IMR-90 (cell line): ENCODE measurements around the gene RFTN1. TPM values are rescaled to one million over a fixed set of nuclear protein-coding genes. Genes with fewer than 3 reads are reported as not detected.

ENCODE experiments used
- ATAC-seq: fragments of 200-7000 bp; cut with Tn5 transposase; 2 replicates; pipeline ENCODE4 v1.9.1; 2020; ENCODE audit warnings: low read depth, mild to moderate bottlenecking, moderate library complexity
- BruUV-seq: library from RNA; stranded (reverse); fragments of 400-500 nt; replicated peaks from 2 replicates; lab custom pipeline; 2021; lab: Mats Ljungman, UMichigan
- CTCF ChIA-PET: fragments of 300-600 bp; formaldehyde crosslinking; extraction: SDS; loops from one replicate; lab custom pipeline; 2021; ENCODE audit warnings: antibody characterized with exemption; lab: Yijun Ruan, JAX
- POLR2A ChIA-PET: fragments of 300-600 bp; sonication (Branson Sonifier 250); formaldehyde crosslinking; loops from one replicate; lab custom pipeline; 2022; ENCODE audit warnings: antibody characterized with exemption; ENCODE audit not compliant: unreplicated experiment; lab: Charles Lee
- DNase-seq: peaks from one replicate; pipeline ENCODE4 v3.0.0; 2013
- H2AFZ ChIP-seq: replicated peaks from 2 replicates; pipeline ENCODE3; 2013; ENCODE audit warnings: low read length, mild to moderate bottlenecking; ENCODE audit not compliant: poor library complexity
- H2AK5ac ChIP-seq: 2 replicates; pipeline ENCODE4 v1.6.1; 2013; ENCODE audit warnings: low read depth, low read length, inconsistent platforms
- H2AK9ac ChIP-seq: replicated peaks from 2 replicates; pipeline ENCODE3; 2013; ENCODE audit warnings: mild to moderate bottlenecking, low read depth, low read length, moderate library complexity; ENCODE audit not compliant: poor library complexity
- H2BK120ac ChIP-seq: 2 replicates; pipeline ENCODE4 v1.6.1; 2013; ENCODE audit warnings: low read depth, low read length, inconsistent platforms
- H2BK15ac ChIP-seq: 3 replicates; pipeline ENCODE4 v1.6.1; 2013; ENCODE audit warnings: low read depth, low read length, inconsistent platforms
- H2BK20ac ChIP-seq: 2 replicates; pipeline ENCODE4 v1.6.1; 2013; ENCODE audit warnings: low read depth, mild to moderate bottlenecking, inconsistent platforms, low read length, moderate library complexity
- H2BK5ac ChIP-seq: 2 replicates; pipeline ENCODE4 v1.6.1; 2013; ENCODE audit warnings: mild to moderate bottlenecking, low read depth, low read length, inconsistent platforms; ENCODE audit not compliant: poor library complexity, severe bottlenecking
- H3K14ac ChIP-seq: replicated peaks from 2 replicates; pipeline ENCODE4 v1.6.1; 2013; ENCODE audit warnings: low read depth, low read length, inconsistent platforms
- H3K18ac ChIP-seq: 2 replicates; pipeline ENCODE4 v1.6.1; 2013; ENCODE audit warnings: low read depth, low read length, control low read depth
- H3K23ac ChIP-seq: 2 replicates; pipeline ENCODE4 v1.6.1; 2013; ENCODE audit warnings: low read depth, low read length, inconsistent platforms
- H3K27ac ChIP-seq: 2 replicates; pipeline ENCODE4 v1.5.1; 2013; ENCODE audit warnings: mild to moderate bottlenecking, control low read depth, low read length; ENCODE audit not compliant: insufficient read depth
- H3K27me3 ChIP-seq: 2 replicates; pipeline ENCODE4 v1.6.1; 2013; ENCODE audit warnings: low read length; ENCODE audit not compliant: control insufficient read depth, insufficient read depth
- H3K36me3 ChIP-seq: 2 replicates; pipeline ENCODE4 v1.6.1; 2013; ENCODE audit warnings: low read length, mixed read lengths; ENCODE audit not compliant: control insufficient read depth, insufficient read depth
- H3K4ac ChIP-seq: 2 replicates; pipeline ENCODE4 v1.6.1; 2013; ENCODE audit warnings: low read depth, low read length, inconsistent platforms
- H3K4me1 ChIP-seq: 2 replicates; pipeline ENCODE4 v1.6.1; 2013; ENCODE audit warnings: low read length, mixed read lengths; ENCODE audit not compliant: control insufficient read depth, insufficient read depth
- H3K4me2 ChIP-seq: 2 replicates; pipeline ENCODE4 v1.6.1; 2013; ENCODE audit warnings: low read depth, mild to moderate bottlenecking, control low read depth, low read length, moderate library complexity
- H3K4me3 ChIP-seq: 2 replicates; pipeline ENCODE4 v1.5.1; 2013; ENCODE audit warnings: low read depth, mild to moderate bottlenecking, control low read depth, low read length, moderate library complexity; ENCODE audit not compliant: insufficient read depth
- H3K56ac ChIP-seq: 2 replicates; pipeline ENCODE4 v1.6.1; 2013; ENCODE audit warnings: low read length, inconsistent platforms; ENCODE audit not compliant: insufficient read depth; ENCODE audit errors: extremely low read depth
- H3K79me1 ChIP-seq, 2 experiments: 2 replicates each; pipeline ENCODE4 v1.6.1; 2013; ENCODE audit warnings: low read length in 2 of 2, inconsistent platforms in 1 of 2, low read depth in 1 of 2
- H3K9ac ChIP-seq: 2 replicates; pipeline ENCODE4 v1.6.1; 2013; ENCODE audit warnings: low read depth, low read length, control low read depth
- H3K9me1 ChIP-seq: 2 replicates; pipeline ENCODE4 v1.6.1; 2013; ENCODE audit warnings: low read length, inconsistent platforms; ENCODE audit not compliant: insufficient read depth
- H3K9me3 ChIP-seq: 2 replicates; pipeline ENCODE4 v1.6.1; 2013; ENCODE audit warnings: low read length; ENCODE audit not compliant: control insufficient read depth, insufficient read depth
- H4K20me1 ChIP-seq: 2 replicates; pipeline ENCODE4 v1.6.1; 2013; ENCODE audit warnings: low read length, inconsistent platforms; ENCODE audit not compliant: insufficient read depth
- H4K5ac ChIP-seq: 2 replicates; pipeline ENCODE4 v1.6.1; 2013; ENCODE audit warnings: mild to moderate bottlenecking, low read depth, low read length, control low read depth
- H4K8ac ChIP-seq, 2 experiments: 2 replicates each; pipeline ENCODE4 v1.6.1; 2013; ENCODE audit warnings: low read depth in 2 of 2, low read length in 2 of 2, control low read depth in 1 of 2, inconsistent platforms in 1 of 2
- H4K91ac ChIP-seq: 2 replicates; pipeline ENCODE4 v1.6.1; 2013; ENCODE audit warnings: low read depth, low read length, inconsistent platforms; ENCODE audit not compliant: insufficient read depth
- BHLHE40 ChIP-seq: fragments of 150-350 bp; IDR thresholded peaks from 2 replicates; pipeline ENCODE4 v1.6.1; 2016; ENCODE audit warnings: mild to moderate bottlenecking, low read depth, low read length
- CEBPB ChIP-seq: IDR thresholded peaks from 2 replicates; pipeline ENCODE4 v1.6.1; 2012; ENCODE audit warnings: low read depth, low read length, improper control_type of control experiment
- CHD1 ChIP-seq: IDR thresholded peaks from 2 replicates; pipeline ENCODE4 v1.6.1; 2012; ENCODE audit warnings: low read depth, low read length, improper control_type of control experiment
- CTCF ChIP-seq: conservative IDR thresholded peaks from 2 replicates; pipeline ENCODE4 v1.5.1; 2012; ENCODE audit warnings: mild to moderate bottlenecking, low read depth, low read length, improper control_type of control experiment
- ELK1 ChIP-seq: fragments of 150-350 bp; IDR thresholded peaks from 2 replicates; pipeline ENCODE4 v1.6.1; 2016; ENCODE audit warnings: low read depth, mild to moderate bottlenecking, low read length, moderate library complexity, borderline replicate concordance
- FOS ChIP-seq: fragments of 150-350 bp; IDR thresholded peaks from 2 replicates; pipeline ENCODE4 v1.6.1; 2016; ENCODE audit warnings: low read depth, low read length
- MAZ ChIP-seq: IDR thresholded peaks from 2 replicates; pipeline ENCODE4 v1.6.1; 2012; ENCODE audit warnings: low read depth, mild to moderate bottlenecking, low read length, improper control_type of control experiment, moderate library complexity, borderline replicate concordance
- MXI1 ChIP-seq: IDR thresholded peaks from 2 replicates; pipeline ENCODE4 v1.6.1; 2012; ENCODE audit warnings: low read depth, mild to moderate bottlenecking, low read length, moderate library complexity, borderline replicate concordance
- NFE2L2 ChIP-seq: fragments of 150-350 bp; IDR thresholded peaks from 2 replicates; pipeline ENCODE4 v1.6.1; 2016; ENCODE audit warnings: low read depth, mild to moderate bottlenecking, low read length
- POLR2A ChIP-seq: IDR thresholded peaks from 2 replicates; pipeline ENCODE4 v1.6.1; 2012; ENCODE audit warnings: mild to moderate bottlenecking, low read depth, low read length
- RAD21 ChIP-seq: IDR thresholded peaks from 2 replicates; pipeline ENCODE4 v1.6.1; 2012; ENCODE audit warnings: low read length, improper control_type of control experiment
- RCOR1 ChIP-seq: IDR thresholded peaks from 2 replicates; pipeline ENCODE4 v1.6.1; 2012; ENCODE audit warnings: mild to moderate bottlenecking, low read length, improper control_type of control experiment; ENCODE audit not compliant: insufficient replicate concordance
- RFX5 ChIP-seq: IDR thresholded peaks from 2 replicates; pipeline ENCODE4 v1.8.0; 2012; ENCODE audit warnings: low read depth, mild to moderate bottlenecking, low read length, moderate library complexity
- SMC3 ChIP-seq: fragments of 150-350 bp; IDR thresholded peaks from 2 replicates; pipeline ENCODE4 v1.6.1; 2016; ENCODE audit warnings: low read depth, mild to moderate bottlenecking, antibody characterized with exemption, low read length, moderate library complexity
- USF2 ChIP-seq: fragments of 150-350 bp; IDR thresholded peaks from 2 replicates; pipeline ENCODE4 v1.6.1; 2017; ENCODE audit warnings: mild to moderate bottlenecking, antibody characterized with exemption, low read length, low read depth
- WGBS, 2 experiments: methylation state at CpG; one replicate each; pipeline versions ENCODE4 v1.1.5 to v1.1.7; 2013; ENCODE audit warnings: missing lambda C conversion rate in 2 of 2; ENCODE audit not compliant: insufficient read length in 1 of 2; ENCODE audit errors: extremely low coverage in 2 of 2; 5-methylcytosine and 5-hydroxymethylcytosine counted together
- dilution Hi-C: fragments of 300-500 bp; cut with HindIII; formaldehyde crosslinking; loops from one replicate; pipeline ENCODE4 v1.14.3; 2018; ENCODE audit warnings: low sequenced_read_pairs; ENCODE audit not compliant: unreplicated experiment
- in situ Hi-C: fragments of 300-500 bp; cut with MboI; formaldehyde crosslinking; loops from 3 replicates; pipeline ENCODE4 v1.14.3; 2019; ENCODE audit warnings: low sequenced_read_pairs, inconsistent platforms, mixed read lengths
- intact Hi-C: fragments of 100-400 bp; cut with micrococcal nuclease; formaldehyde crosslinking; loops from 2 replicates; pipeline ENCODE4 v1.10.0; 2022
- polyA plus RNA-seq, 3 experiments: library from polyadenylated mRNA; depleted of rRNA; stranded (reverse); fragments of >200 nt; gene quantifications; 2 replicates each; pipeline ENCODE4 v1.2.3, GENCODE V29; 2012; ENCODE audit warnings: low replicate concordance in 1 of 3
- total RNA-seq: library from RNA; depleted of rRNA; stranded (reverse); fragments of >200 nt; gene quantifications from 2 replicates; pipeline ENCODE4 v1.2.3, GENCODE V29; 2012

Gene RFTN1
- total and polyA plus RNA-seq, 2 of the 4 experiments (the other 2 are of a cell fraction) = 45.0 to 52.0 TPM

- H3K4me1 ChIP-seq = peaks cover 41% of the 10 kb centered on the region
- peak overlapping the region; percentile 54 for H3K27ac ChIP-seq
- no peaks in the 10 kb centered on the region for H3K9me3 ChIP-seq
- no peak overlapping the region for H2AK9ac ChIP-seq
- H3K79me1 ChIP-seq = peaks cover 38 to 88% of the 10 kb centered on the region in 2 experiments
- H4K91ac ChIP-seq = peak overlapping the region; percentile 67
- H3K4ac ChIP-seq = peak overlapping the region; percentile 71
- peak overlapping the region; percentile 89 for H2BK120ac ChIP-seq
- 100% methylated on average over 2 of the region's 5 CpGs; no CpG with 5 or more reads in 1 of the 2 experiments for WGBS, 2 experiments
- H3K4me2 ChIP-seq = peak overlapping the region; percentile 47; the same call in 1 of the 2 replicates
- H2BK20ac ChIP-seq = peak overlapping the region; percentile 91
- peaks cover 6% of the 10 kb centered on the region; the same call in 1 of the 2 replicates for H3K36me3 ChIP-seq
- H3K56ac ChIP-seq = no peak overlapping the region
- dilution Hi-C loops = no loop called here
- H3K23ac ChIP-seq = peak overlapping the region; percentile 91
- ATAC-seq (no peak), DNase-seq (no peak)
- no peaks in the 10 kb centered on the region for H3K27me3 ChIP-seq
- H4K8ac ChIP-seq = peak overlapping the region; percentile 39 to 64; a peak in 3 of 4 replicates
- CTCF ChIA-PET = no interaction called here
- peak overlapping the region; percentile 97 for H2AK5ac ChIP-seq
- peaks cover 40% of the 10 kb centered on the region for H3K9me1 ChIP-seq
- no peak overlapping the region for H3K9ac ChIP-seq
- peaks cover 12% of the 10 kb centered on the region; the same call in 1 of the 2 replicates for H4K20me1 ChIP-seq
- BruUV-seq = no TSS peak
- no peak overlapping the region for H3K4me3 ChIP-seq
- in situ Hi-C loops = no loop called here
- intact Hi-C loops = loop anchor here (5.0 kb wide), 1 partner anchor 35 kb away; no protein-coding TSS in a partner anchor
- peak overlapping the region; percentile 67 for H2BK5ac ChIP-seq
- H3K18ac ChIP-seq = peak overlapping the region; percentile 93
- peak overlapping the region; percentile 82; the same call in 2 of the 3 replicates for H2BK15ac ChIP-seq
- H4K5ac ChIP-seq = peak overlapping the region; percentile 87
- no peak overlapping the region for H2AFZ ChIP-seq
- POLR2A ChIA-PET = no interaction called here
- H3K14ac ChIP-seq = peak overlapping the region; percentile 81
- TF ChIP-seq MXI1 (no peak), CEBPB (no peak), FOS (no peak), NFE2L2 (no peak), POLR2A (no peak), CHD1 (no peak), CTCF (no peak), ELK1 (no peak), SMC3 (no peak), USF2 (no peak), BHLHE40 (no peak), RCOR1 (no peak), RAD21 (no peak), RFX5 (no peak), MAZ (no peak)
These were observed 31.2 kb downstream of the RFTN1 start for GRCh38 chr3:16482194-16482769.
